CD4-positive, alpha-beta T cell treated with Interleukin-10 for 1 hour (primary cell): ENCODE measurements around the gene GOLGA8J.
"Not testable (repeated sequence)": the region's sequence is repeated elsewhere in the genome, so short reads cannot be mapped to it uniquely, and the experiment has no call there.

Experiments
- DNase-seq: peaks from one replicate; pipeline ENCODE4 v3.0.0-alpha.2; 2020

GOLGA8J gene

GRCh38 chr15:30080816-30081215 is 1.9 kb upstream of the GOLGA8J start:
- not testable (repeated sequence) for DNase-seq

- not testable (repeated sequence) for DNase-seq
These were observed 15.1 kb downstream of the GOLGA8J start for GRCh38 chr15:30097827-30098226.

- not testable (repeated sequence) for DNase-seq
These were observed 20.1 kb downstream of the GOLGA8J start for GRCh38 chr15:30102890-30103289.

- DNase-seq, result not testable (repeated sequence)
These were observed 21.3 kb downstream of the GOLGA8J start for GRCh38 chr15:30103941-30104507.

GRCh38 chr15:30110591-30110990 is 27.8 kb downstream of the GOLGA8J start:
- DNase-seq, result not testable (repeated sequence)

GRCh38 chr15:30130066-30130465 is 47.3 kb downstream of the GOLGA8J start:
- DNase-seq, result peak; percentile 22

- DNase-seq, result not testable (repeated sequence)
These were observed 52.0 kb downstream of the GOLGA8J start, which contains the start of gene GOLGA8T for GRCh38 chr15:30134751-30135150. TSS of gene GOLGA8T (plus strand) at chr15:30135051. CDS start at chr15:30135149, 98 bp downstream.
